RWPE2 (cell line): ENCODE measurements around the gene BFSP2.

Experiments used
- ATAC-seq: fragments of 200-7000 bp; cut with Tn5 transposase; 3 replicates; pipeline ENCODE4 v1.9.1; 2021; ENCODE audit warnings: low read depth
- DNase-seq: peaks from one replicate; pipeline ENCODE4 v3.0.0-alpha.2; 2020; ENCODE audit warnings: low spot score
- H3K27ac ChIP-seq: fragments of 450-650 bp; 2 replicates; pipeline ENCODE4 v1.5.1; 2017; ENCODE audit warnings: mild to moderate bottlenecking; ENCODE audit not compliant: poor library complexity, severe bottlenecking
- H3K27me3 ChIP-seq: fragments of 250-450 bp; sonication (Bioruptor Pico); 2 replicates; pipeline ENCODE4 v1.5.1; 2021; ENCODE audit warnings: mild to moderate bottlenecking, moderate library complexity; ENCODE audit not compliant: insufficient read depth, poor library complexity, severe bottlenecking
- H3K36me3 ChIP-seq: fragments of 250-450 bp; sonication (Bioruptor Pico); 2 replicates; pipeline ENCODE4 v1.5.1; 2020; ENCODE audit warnings: low read depth, mild to moderate bottlenecking, moderate library complexity
- H3K4me1 ChIP-seq: fragments of 250-450 bp; sonication (Bioruptor Pico); 2 replicates; pipeline ENCODE4 v1.5.1; 2021; ENCODE audit warnings: mild to moderate bottlenecking, moderate library complexity; ENCODE audit not compliant: insufficient read depth, poor library complexity, severe bottlenecking
- H3K4me3 ChIP-seq: fragments of 250-450 bp; sonication (Bioruptor Pico); 2 replicates; pipeline ENCODE4 v1.5.1; 2021; ENCODE audit warnings: mild to moderate bottlenecking, moderate library complexity; ENCODE audit not compliant: severe bottlenecking
- H3K9me3 ChIP-seq: fragments of 250-450 bp; sonication (Bioruptor Pico); 2 replicates; pipeline ENCODE4 v1.5.1; 2021; ENCODE audit warnings: mild to moderate bottlenecking, moderate library complexity; ENCODE audit not compliant: severe bottlenecking
- TF ChIP-seq, protein P1 (sequence below): fragments of 450-650 bp; IDR thresholded peaks from one replicate; pipeline ENCODE4 v1.5.1; 2017; ENCODE audit warnings: mild to moderate bottlenecking, moderate library complexity; ENCODE audit not compliant: poor library complexity, severe bottlenecking

The BFSP2 gene

DNA sequence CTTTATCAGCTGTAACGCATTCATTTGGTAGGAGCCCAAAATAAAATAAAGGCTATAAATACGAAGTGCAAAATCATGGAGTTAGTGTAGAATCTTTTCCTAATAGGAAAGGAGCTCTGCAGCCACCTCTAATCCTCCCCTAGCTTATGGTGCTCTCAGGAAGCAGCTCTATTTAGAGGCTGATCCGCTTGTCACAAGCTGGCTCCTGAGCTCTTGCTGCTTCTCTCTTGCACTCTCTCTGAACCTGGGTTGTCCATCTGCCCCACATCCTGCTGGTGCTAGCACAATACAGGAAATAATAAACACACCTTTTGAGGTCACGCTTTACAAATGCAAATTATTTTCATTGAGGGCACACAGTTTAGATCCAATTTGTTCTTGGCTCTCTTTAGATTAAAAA lies 37.3 kb upstream of the BFSP2 start:
- Histone ChIP-seq H3K9me3 (no peaks in the 10 kb centered on the region), H3K27ac (no peak overlapping the region), H3K4me1 (no peaks in the 10 kb centered on the region), H3K36me3 (no peaks in the 10 kb centered on the region), H3K27me3 (no peaks in the 10 kb centered on the region), H3K4me3 (no peak overlapping the region)
- ATAC-seq, result no peak
- TF ChIP-seq, protein P1, sequence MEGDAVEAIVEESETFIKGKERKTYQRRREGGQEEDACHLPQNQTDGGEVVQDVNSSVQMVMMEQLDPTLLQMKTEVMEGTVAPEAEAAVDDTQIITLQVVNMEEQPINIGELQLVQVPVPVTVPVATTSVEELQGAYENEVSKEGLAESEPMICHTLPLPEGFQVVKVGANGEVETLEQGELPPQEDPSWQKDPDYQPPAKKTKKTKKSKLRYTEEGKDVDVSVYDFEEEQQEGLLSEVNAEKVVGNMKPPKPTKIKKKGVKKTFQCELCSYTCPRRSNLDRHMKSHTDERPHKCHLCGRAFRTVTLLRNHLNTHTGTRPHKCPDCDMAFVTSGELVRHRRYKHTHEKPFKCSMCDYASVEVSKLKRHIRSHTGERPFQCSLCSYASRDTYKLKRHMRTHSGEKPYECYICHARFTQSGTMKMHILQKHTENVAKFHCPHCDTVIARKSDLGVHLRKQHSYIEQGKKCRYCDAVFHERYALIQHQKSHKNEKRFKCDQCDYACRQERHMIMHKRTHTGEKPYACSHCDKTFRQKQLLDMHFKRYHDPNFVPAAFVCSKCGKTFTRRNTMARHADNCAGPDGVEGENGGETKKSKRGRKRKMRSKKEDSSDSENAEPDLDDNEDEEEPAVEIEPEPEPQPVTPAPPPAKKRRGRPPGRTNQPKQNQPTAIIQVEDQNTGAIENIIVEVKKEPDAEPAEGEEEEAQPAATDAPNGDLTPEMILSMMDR, result no peak
- DNase-seq, result no peak

- Histone ChIP-seq H3K27ac (no peak overlapping the region), H3K9me3 (no peaks in the 10 kb centered on the region), H3K36me3 (no peaks in the 10 kb centered on the region), H3K4me1 (no peaks in the 10 kb centered on the region), H3K4me3 (no peak overlapping the region), H3K27me3 (no peaks in the 10 kb centered on the region)
- ATAC-seq (no peak), DNase-seq (no peak)
- TF ChIP-seq, protein P1, result no peak
Observed at GRCh38 chr3:133364704-133365103, 35.2 kb upstream of the BFSP2 start.

GRCh38 chr3:133366921-133367320 lies 32.9 kb upstream of the BFSP2 start:
- H3K4me3 ChIP-seq, result no peak overlapping the region
- no peaks in the 10 kb centered on the region for H3K9me3 ChIP-seq
- TF ChIP-seq, protein P1, result no peak

GRCh38 chr3:133367403-133367802 lies 32.5 kb upstream of the BFSP2 start:
- Histone ChIP-seq H3K27ac (no peak overlapping the region), H3K9me3 (no peaks in the 10 kb centered on the region), H3K27me3 (no peaks in the 10 kb centered on the region), H3K36me3 (no peaks in the 10 kb centered on the region), H3K4me1 (no peaks in the 10 kb centered on the region), H3K4me3 (no peak overlapping the region)
- TF ChIP-seq, protein P1, result no peak
- ATAC-seq, result no peak
- no peak for DNase-seq

More at GRCh38 chr3:133366921-133367320, 32.9 kb upstream of the BFSP2 start:
- ATAC-seq (no peak), DNase-seq (no peak)
- Histone ChIP-seq H3K27me3 (no peaks in the 10 kb centered on the region), H3K4me1 (no peaks in the 10 kb centered on the region), H3K36me3 (no peaks in the 10 kb centered on the region), H3K27ac (no peak overlapping the region)

DNA sequence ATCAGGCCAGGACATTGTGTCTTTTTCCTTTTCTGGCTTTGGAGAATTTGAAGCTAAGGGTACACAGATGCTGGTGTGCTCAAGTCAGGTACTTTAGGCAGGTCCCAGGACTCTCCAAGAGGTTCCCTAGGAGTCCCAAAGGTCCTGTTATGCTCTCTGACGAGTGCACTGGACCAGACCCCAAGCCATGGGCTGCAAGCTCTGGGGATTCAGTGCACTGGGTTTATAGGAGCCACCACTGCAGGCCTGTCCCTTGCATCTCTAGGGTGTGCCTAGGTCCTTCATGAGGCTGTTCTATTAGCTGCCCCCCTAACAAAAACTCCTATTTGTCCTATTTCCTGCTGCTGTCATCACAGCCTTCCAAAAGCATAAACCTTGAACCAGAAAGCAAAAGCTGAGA lies 31.9 kb upstream of the BFSP2 start:
- Histone ChIP-seq H3K4me1 (no peaks in the 10 kb centered on the region), H3K36me3 (no peaks in the 10 kb centered on the region), H3K4me3 (no peak overlapping the region), H3K9me3 (no peaks in the 10 kb centered on the region), H3K27ac (no peak overlapping the region), H3K27me3 (no peaks in the 10 kb centered on the region)
- DNase-seq (no peak), ATAC-seq (no peak)
- TF ChIP-seq, protein P1, result no peak
